22Rv1 (cell line): ENCODE measurements around the gene FGR.

Source experiments
- H3K27ac ChIP-seq: fragments of 450-650 bp; 2 replicates; pipeline ENCODE4 v1.5.1; 2017
- CTCF ChIP-seq: fragments of 450-650 bp; IDR thresholded peaks from 2 replicates; pipeline ENCODE4 v1.5.1; 2017; ENCODE audit warnings: mild to moderate bottlenecking
- ZFX ChIP-seq: fragments of 450-650 bp; IDR thresholded peaks from 2 replicates; pipeline ENCODE4 v1.6.1; 2017; ENCODE audit warnings: antibody characterized with exemption, borderline replicate concordance

FGR gene

GRCh38 chr1:27638805-27639204, 3.8 kb upstream of the FGR start:
- TF ChIP-seq CTCF = no peak
- TF ChIP-seq ZFX = no peak
- no peak overlapping the region for H3K27ac ChIP-seq

GRCh38 chr1:27638047-27638734, 3.2 kb upstream of the FGR start:
- H3K27ac ChIP-seq = no peak overlapping the region

GRCh38 chr1:27635396-27636142, 584 bp upstream of the FGR start:
- no peak overlapping the region for H3K27ac ChIP-seq
- TF ChIP-seq CTCF (no peak), ZFX (no peak)

More at GRCh38 chr1:27638047-27638734, 3.2 kb upstream of the FGR start:
- TF ChIP-seq CTCF = no peak
- TF ChIP-seq ZFX = no peak

GRCh38 chr1:27634177-27634984, 604 bp downstream of the FGR start:
- H3K27ac ChIP-seq = no peak overlapping the region
- TF ChIP-seq CTCF = no peak
- no peak for TF ChIP-seq ZFX

- TF ChIP-seq ZFX (no peak), CTCF (no peak)
- H3K27ac ChIP-seq = no peak overlapping the region
These were observed 1.3 kb downstream of the FGR start for GRCh38 chr1:27633640-27634176.

- no peak for TF ChIP-seq ZFX
- no peak for TF ChIP-seq CTCF
- no peak overlapping the region for H3K27ac ChIP-seq
These were observed 1.7 kb downstream of the FGR start for GRCh38 chr1:27633298-27633610.
